PC-3 (cell line): ENCODE measurements around the gene SNAPC3. TPM values are rescaled to one million over a fixed set of nuclear protein-coding genes. Genes with fewer than 3 reads are reported as not detected.

Source experiments
- ATAC-seq: fragments of 200-7000 bp; cut with Tn5 transposase; 2 replicates; pipeline ENCODE4 v1.9.1; 2020; ENCODE audit warnings: mild to moderate bottlenecking, moderate library complexity
- BruUV-seq: library from RNA; stranded (reverse); fragments of 400-500 nt; replicated peaks from 2 replicates; lab custom pipeline; 2021; lab: Mats Ljungman, UMichigan
- CTCF ChIA-PET: fragments of 300-600 bp; sonication (Branson Sonifier 250); formaldehyde crosslinking; loops from one replicate; lab custom pipeline; 2022; ENCODE audit warnings: antibody characterized with exemption; lab: Charles Lee
- POLR2A ChIA-PET: fragments of 300-600 bp; sonication (Branson Sonifier 250); formaldehyde crosslinking; loops from one replicate; lab custom pipeline; 2022; ENCODE audit warnings: antibody characterized with exemption; ENCODE audit not compliant: unreplicated experiment; lab: Charles Lee
- DNase-seq: peaks from one replicate; pipeline ENCODE4 v3.0.0-alpha.2; 2015
- H2AFZ ChIP-seq: fragments of 300-600 bp; sonication (generic); 2 replicates; pipeline ENCODE4 v1.6.0; 2016; ENCODE audit warnings: antibody characterized with exemption, low read length
- H3F3A ChIP-seq: fragments of 300-600 bp; sonication (generic); one replicate; pipeline ENCODE4 v1.6.0; 2017; ENCODE audit warnings: antibody characterized with exemption, low read length, control low read depth, mild to moderate bottlenecking; ENCODE audit not compliant: unreplicated experiment
- H3K27ac ChIP-seq: fragments of 300-600 bp; sonication (generic); 2 replicates; pipeline ENCODE4 v1.5.1; 2016; ENCODE audit warnings: mild to moderate bottlenecking, low read length
- H3K27me3 ChIP-seq: fragments of 300-600 bp; sonication (generic); 2 replicates; pipeline ENCODE4 v1.6.1; 2016; ENCODE audit warnings: low read length, mixed read lengths
- H3K36me3 ChIP-seq: fragments of 300-600 bp; sonication (generic); 2 replicates; pipeline ENCODE4 v1.6.1; 2016; ENCODE audit warnings: low read depth, mixed run types, low read length, mixed read lengths
- H3K4me1 ChIP-seq: fragments of 300-600 bp; sonication (generic); 2 replicates; pipeline ENCODE4 v1.5.1; 2016; ENCODE audit warnings: low read length; ENCODE audit not compliant: insufficient read depth
- H3K4me2 ChIP-seq: fragments of 300-600 bp; sonication (generic); 2 replicates; pipeline ENCODE4 v1.6.0; 2016; ENCODE audit warnings: low read length
- H3K4me3 ChIP-seq: fragments of 300-600 bp; sonication (generic); 2 replicates; pipeline ENCODE4 v1.5.1; 2016; ENCODE audit warnings: mild to moderate bottlenecking, low read length, mixed read lengths
- H3K79me2 ChIP-seq: fragments of 300-600 bp; sonication (generic); 2 replicates; pipeline ENCODE4 v1.6.1; 2017; ENCODE audit warnings: low read length, mixed read lengths
- H3K9ac ChIP-seq: fragments of 300-600 bp; sonication (generic); 2 replicates; pipeline ENCODE4 v1.6.0; 2016; ENCODE audit warnings: mild to moderate bottlenecking, low read length
- H3K9me2 ChIP-seq: fragments of 300-600 bp; sonication (generic); replicated peaks from 2 replicates; pipeline ENCODE4 v1.6.1; 2016; ENCODE audit warnings: mixed run types, low read length, mixed read lengths
- H3K9me3 ChIP-seq: fragments of 300-600 bp; sonication (generic); 2 replicates; pipeline ENCODE4 v1.6.1; 2016; ENCODE audit warnings: low read length, mixed read lengths
- H4K20me1 ChIP-seq: fragments of 300-600 bp; sonication (generic); 2 replicates; pipeline ENCODE4 v1.6.1; 2016; ENCODE audit warnings: low read length, mixed read lengths
- CTCF ChIP-seq: fragments of 300-600 bp; sonication (generic); conservative IDR thresholded peaks from 2 replicates; pipeline ENCODE4 v1.5.1; 2017; ENCODE audit warnings: antibody characterized with exemption, low read depth, mild to moderate bottlenecking, low read length
- EZH2 ChIP-seq: fragments of 300-600 bp; sonication (generic); IDR thresholded peaks from one replicate; pipeline ENCODE4 v1.6.1; 2017; ENCODE audit warnings: antibody characterized with exemption, mild to moderate bottlenecking, low read length; ENCODE audit not compliant: unreplicated experiment
- EZH2phosphoT487 ChIP-seq: fragments of 300-600 bp; sonication (generic); IDR thresholded peaks from 2 replicates; pipeline ENCODE4 v1.6.1; 2018; ENCODE audit warnings: mild to moderate bottlenecking, antibody characterized with exemption, low read length, borderline replicate concordance
- intact Hi-C: fragments of 100-400 bp; cut with micrococcal nuclease; formaldehyde crosslinking; loops from 2 replicates; pipeline ENCODE4 v1.9.0; 2023
- total RNA-seq: library from RNA; depleted of rRNA; stranded (reverse); fragments of >200 nt; gene quantifications from 2 replicates; pipeline ENCODE4 v1.2.3, GENCODE V29; 2014

The SNAPC3 gene
- total RNA-seq, 1 experiment from 2014 or later, result 25.4 TPM

GRCh38 chr9:15468145-15468544 is 45.5 kb downstream of the SNAPC3 start:
- ATAC-seq, result no peak
- no peaks in the 10 kb centered on the region for H3K79me2 ChIP-seq
- ChIA-PET POLR2A (no interaction called here), CTCF (no interaction called here)
- intact Hi-C loops, result no loop called here
- no peaks in the 10 kb centered on the region for H3K9me2 ChIP-seq
- H3K9me3 ChIP-seq, result no peaks in the 10 kb centered on the region
- no peak for DNase-seq
- BruUV-seq, result no TSS peak
- no peak overlapping the region for H3K4me2 ChIP-seq
- no peak overlapping the region for H2AFZ ChIP-seq
- no peaks in the 10 kb centered on the region for H4K20me1 ChIP-seq
- no peaks in the 10 kb centered on the region for H3F3A ChIP-seq
- H3K27ac ChIP-seq, result no peak overlapping the region
- peaks cover 38% of the 10 kb centered on the region; the same call in 1 of the 2 replicates for H3K36me3 ChIP-seq
- no peak overlapping the region for H3K9ac ChIP-seq
- no peaks in the 10 kb centered on the region for H3K27me3 ChIP-seq
- TF ChIP-seq EZH2 (no peak), CTCF (no peak), EZH2phosphoT487 (no peak)
- H3K4me1 ChIP-seq, result no peaks in the 10 kb centered on the region
- no peak overlapping the region for H3K4me3 ChIP-seq

- ChIA-PET CTCF (no interaction called here), POLR2A (no interaction called here)
- Histone ChIP-seq H3K79me2 (no peaks in the 10 kb centered on the region), H3K9me3 (no peaks in the 10 kb centered on the region), H3K9ac (no peak overlapping the region), H3F3A (no peaks in the 10 kb centered on the region), H4K20me1 (no peaks in the 10 kb centered on the region), H3K9me2 (no peaks in the 10 kb centered on the region), H2AFZ (no peak overlapping the region), H3K27me3 (no peaks in the 10 kb centered on the region), H3K4me1 (no peaks in the 10 kb centered on the region), H3K4me2 (no peak overlapping the region), H3K36me3 (peaks cover 32% of the 10 kb centered on the region; the same call in 1 of the 2 replicates), H3K27ac (no peak overlapping the region), H3K4me3 (no peak overlapping the region)
- no TSS peak for BruUV-seq
- no peak for TF ChIP-seq EZH2phosphoT487
- no peak for TF ChIP-seq EZH2
- no peak for TF ChIP-seq CTCF
- intact Hi-C loops, result no loop called here
- ATAC-seq, result no peak
- no peak for DNase-seq
Observed at GRCh38 chr9:15469406-15469805, 46.7 kb downstream of the SNAPC3 start.

DNA sequence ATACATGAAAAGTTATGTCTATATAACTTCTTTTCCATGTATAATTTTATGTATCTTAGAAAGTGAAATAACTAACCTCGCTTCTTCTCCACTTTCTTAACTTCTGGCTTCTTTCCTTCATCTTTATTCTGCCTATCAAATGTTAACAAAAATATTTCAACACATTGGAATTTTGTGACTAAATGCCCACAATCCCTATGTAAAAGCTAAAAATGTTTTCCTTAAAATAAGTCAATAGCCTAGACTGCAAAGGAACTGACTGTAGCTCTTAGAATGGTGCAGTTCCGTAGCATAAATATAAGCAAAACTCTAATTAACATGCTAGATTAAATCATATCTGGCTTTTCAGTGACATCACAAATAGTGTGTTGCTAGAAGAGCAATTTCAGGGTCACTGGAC is 47.2 kb downstream of the SNAPC3 start:
- no peak overlapping the region for H3K9ac ChIP-seq
- no peak for TF ChIP-seq CTCF
- no peak for TF ChIP-seq EZH2
- no peak for TF ChIP-seq EZH2phosphoT487
- ChIA-PET POLR2A (no interaction called here), CTCF (no interaction called here)
- ATAC-seq (no peak), DNase-seq (no peak)
- H3F3A ChIP-seq, result no peaks in the 10 kb centered on the region
- no TSS peak for BruUV-seq
- H3K27ac ChIP-seq, result no peak overlapping the region
- no peaks in the 10 kb centered on the region for H3K27me3 ChIP-seq
- H3K4me1 ChIP-seq, result no peaks in the 10 kb centered on the region
- no peak overlapping the region for H3K4me3 ChIP-seq
- no peaks in the 10 kb centered on the region for H3K9me3 ChIP-seq
- H3K79me2 ChIP-seq, result no peaks in the 10 kb centered on the region
- intact Hi-C loops, result loop anchor here (5.0 to 10.0 kb wide), 2 partner anchors 137 to 195 kb away; no protein-coding TSS in a partner anchor
- no peak overlapping the region for H3K4me2 ChIP-seq
- H2AFZ ChIP-seq, result no peak overlapping the region
- peaks cover 28% of the 10 kb centered on the region; the same call in 1 of the 2 replicates for H3K36me3 ChIP-seq
- no peaks in the 10 kb centered on the region for H3K9me2 ChIP-seq
- H4K20me1 ChIP-seq, result no peaks in the 10 kb centered on the region
